PC-3 (cell line): ENCODE results near the gene AUTS2.

ENCODE experiments used
- EZH2 ChIP-seq: fragments of 300-600 bp; sonication (generic); IDR thresholded peaks from one replicate; pipeline ENCODE4 v1.6.1; 2017; ENCODE audit warnings: antibody characterized with exemption, mild to moderate bottlenecking, low read length; ENCODE audit not compliant: unreplicated experiment
- TF ChIP-seq, protein P1 (sequence below): fragments of 300-600 bp; sonication (generic); conservative IDR thresholded peaks from 2 replicates; pipeline ENCODE4 v1.5.1; 2017; ENCODE audit warnings: antibody characterized with exemption, low read depth, mild to moderate bottlenecking, low read length

DNA sequence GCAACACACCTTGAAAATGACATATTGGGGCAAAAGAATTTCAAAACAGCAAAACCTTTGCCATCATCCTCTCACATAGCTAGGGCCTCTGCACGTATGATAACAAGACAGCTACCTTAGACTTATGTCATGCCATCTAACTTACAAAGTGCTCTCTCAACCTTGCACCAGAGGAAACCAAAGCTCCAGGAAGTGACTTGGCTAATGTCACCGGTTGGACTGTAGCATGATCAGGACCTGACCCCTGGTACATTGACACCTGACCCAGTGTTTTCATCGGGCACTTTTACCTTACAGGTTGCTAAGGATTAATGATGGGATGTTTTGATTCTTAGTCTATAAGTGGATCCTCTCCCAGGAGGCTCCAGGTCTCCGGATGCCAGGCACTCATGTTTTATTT lies 1003.8 kb downstream of the AUTS2 start:
- TF ChIP-seq, protein P1, sequence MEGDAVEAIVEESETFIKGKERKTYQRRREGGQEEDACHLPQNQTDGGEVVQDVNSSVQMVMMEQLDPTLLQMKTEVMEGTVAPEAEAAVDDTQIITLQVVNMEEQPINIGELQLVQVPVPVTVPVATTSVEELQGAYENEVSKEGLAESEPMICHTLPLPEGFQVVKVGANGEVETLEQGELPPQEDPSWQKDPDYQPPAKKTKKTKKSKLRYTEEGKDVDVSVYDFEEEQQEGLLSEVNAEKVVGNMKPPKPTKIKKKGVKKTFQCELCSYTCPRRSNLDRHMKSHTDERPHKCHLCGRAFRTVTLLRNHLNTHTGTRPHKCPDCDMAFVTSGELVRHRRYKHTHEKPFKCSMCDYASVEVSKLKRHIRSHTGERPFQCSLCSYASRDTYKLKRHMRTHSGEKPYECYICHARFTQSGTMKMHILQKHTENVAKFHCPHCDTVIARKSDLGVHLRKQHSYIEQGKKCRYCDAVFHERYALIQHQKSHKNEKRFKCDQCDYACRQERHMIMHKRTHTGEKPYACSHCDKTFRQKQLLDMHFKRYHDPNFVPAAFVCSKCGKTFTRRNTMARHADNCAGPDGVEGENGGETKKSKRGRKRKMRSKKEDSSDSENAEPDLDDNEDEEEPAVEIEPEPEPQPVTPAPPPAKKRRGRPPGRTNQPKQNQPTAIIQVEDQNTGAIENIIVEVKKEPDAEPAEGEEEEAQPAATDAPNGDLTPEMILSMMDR, result no peak
- no peak for TF ChIP-seq EZH2
